Fibroblast of mammary gland (primary cell): ENCODE measurements around the gene CYP2F1.

Source experiments
- DNase-seq: peaks from one replicate; pipeline ENCODE4 v3.0.0-alpha.2; 2010; ENCODE audit warnings: low read depth
- H3K4me3 ChIP-seq: 2 replicates; pipeline ENCODE4 v1.5.1; 2011; ENCODE audit warnings: low read depth, mild to moderate bottlenecking, low read length, moderate library complexity; ENCODE audit not compliant: control insufficient read depth
- TF ChIP-seq, protein P1 (sequence below): conservative IDR thresholded peaks from 2 replicates; pipeline ENCODE4 v1.5.1; 2011; ENCODE audit warnings: low read depth, low read length, inconsistent platforms; ENCODE audit not compliant: control insufficient read depth, insufficient read depth

The CYP2F1 gene, protein sequence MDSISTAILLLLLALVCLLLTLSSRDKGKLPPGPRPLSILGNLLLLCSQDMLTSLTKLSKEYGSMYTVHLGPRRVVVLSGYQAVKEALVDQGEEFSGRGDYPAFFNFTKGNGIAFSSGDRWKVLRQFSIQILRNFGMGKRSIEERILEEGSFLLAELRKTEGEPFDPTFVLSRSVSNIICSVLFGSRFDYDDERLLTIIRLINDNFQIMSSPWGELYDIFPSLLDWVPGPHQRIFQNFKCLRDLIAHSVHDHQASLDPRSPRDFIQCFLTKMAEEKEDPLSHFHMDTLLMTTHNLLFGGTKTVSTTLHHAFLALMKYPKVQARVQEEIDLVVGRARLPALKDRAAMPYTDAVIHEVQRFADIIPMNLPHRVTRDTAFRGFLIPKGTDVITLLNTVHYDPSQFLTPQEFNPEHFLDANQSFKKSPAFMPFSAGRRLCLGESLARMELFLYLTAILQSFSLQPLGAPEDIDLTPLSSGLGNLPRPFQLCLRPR

DNA sequence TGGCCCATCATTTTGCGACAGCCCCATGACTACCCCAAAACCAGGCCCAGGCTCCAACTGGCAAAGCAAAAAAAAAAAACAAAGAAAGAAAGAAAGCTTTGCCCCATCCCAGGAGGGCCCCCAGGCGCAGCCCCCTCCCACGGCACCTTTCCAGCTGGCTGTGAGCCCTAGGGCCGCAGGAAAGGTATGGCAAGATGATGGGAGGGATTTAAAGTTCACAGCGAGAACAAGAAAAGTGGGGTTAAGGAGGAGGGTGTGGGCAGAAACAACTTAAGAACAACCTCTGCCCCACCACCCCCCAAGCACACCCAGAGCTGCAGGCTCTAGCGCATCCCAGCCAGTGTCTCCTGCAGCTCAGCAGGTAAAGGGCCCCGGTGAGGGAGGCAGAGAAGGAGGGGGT lies at the start of gene CYP2F1:
Gene CYP2F1, plus strand, starts transcription at position 301 of the 400 bp plus-strand sequence. CDS start 1,757 bp downstream, outside the sequence.
- H3K4me3 ChIP-seq, result no peak within 1 kb of the TSS
- TF ChIP-seq, protein P1, sequence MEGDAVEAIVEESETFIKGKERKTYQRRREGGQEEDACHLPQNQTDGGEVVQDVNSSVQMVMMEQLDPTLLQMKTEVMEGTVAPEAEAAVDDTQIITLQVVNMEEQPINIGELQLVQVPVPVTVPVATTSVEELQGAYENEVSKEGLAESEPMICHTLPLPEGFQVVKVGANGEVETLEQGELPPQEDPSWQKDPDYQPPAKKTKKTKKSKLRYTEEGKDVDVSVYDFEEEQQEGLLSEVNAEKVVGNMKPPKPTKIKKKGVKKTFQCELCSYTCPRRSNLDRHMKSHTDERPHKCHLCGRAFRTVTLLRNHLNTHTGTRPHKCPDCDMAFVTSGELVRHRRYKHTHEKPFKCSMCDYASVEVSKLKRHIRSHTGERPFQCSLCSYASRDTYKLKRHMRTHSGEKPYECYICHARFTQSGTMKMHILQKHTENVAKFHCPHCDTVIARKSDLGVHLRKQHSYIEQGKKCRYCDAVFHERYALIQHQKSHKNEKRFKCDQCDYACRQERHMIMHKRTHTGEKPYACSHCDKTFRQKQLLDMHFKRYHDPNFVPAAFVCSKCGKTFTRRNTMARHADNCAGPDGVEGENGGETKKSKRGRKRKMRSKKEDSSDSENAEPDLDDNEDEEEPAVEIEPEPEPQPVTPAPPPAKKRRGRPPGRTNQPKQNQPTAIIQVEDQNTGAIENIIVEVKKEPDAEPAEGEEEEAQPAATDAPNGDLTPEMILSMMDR, result no peak
- no peak for DNase-seq

DNA sequence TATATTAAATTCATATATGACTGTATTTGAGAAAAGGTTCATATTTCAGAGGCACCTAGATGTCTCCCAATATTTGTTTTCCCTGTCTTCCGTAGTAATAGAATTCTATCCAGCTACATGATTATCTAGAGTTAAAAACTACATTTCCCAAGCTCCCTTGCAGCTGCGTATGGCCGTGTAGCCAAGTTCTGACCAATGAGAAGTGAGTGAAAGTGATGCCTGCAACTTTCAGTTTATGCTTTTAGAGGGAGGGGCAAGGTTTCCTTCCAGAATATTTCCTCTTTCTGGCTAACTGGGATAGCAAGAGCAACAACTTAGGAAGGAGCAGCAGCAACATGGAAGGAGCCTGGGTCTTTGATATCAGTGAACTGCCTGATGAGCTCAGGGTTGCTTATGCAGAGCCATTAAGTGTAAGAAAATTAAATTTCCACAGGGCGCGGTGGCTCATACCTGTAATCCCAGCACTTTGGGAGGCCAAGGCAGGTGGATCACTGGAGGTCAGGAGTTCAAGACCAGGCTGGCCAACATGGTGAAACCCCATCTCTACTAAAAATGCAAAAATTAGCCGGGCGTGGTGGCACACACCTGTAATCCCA lies 49.2 kb upstream of the CYP2F1 start:
- TF ChIP-seq, protein P1, result no peak
- peak; percentile 34 for DNase-seq
- H3K4me3 ChIP-seq, result no peak overlapping the region

DNA sequence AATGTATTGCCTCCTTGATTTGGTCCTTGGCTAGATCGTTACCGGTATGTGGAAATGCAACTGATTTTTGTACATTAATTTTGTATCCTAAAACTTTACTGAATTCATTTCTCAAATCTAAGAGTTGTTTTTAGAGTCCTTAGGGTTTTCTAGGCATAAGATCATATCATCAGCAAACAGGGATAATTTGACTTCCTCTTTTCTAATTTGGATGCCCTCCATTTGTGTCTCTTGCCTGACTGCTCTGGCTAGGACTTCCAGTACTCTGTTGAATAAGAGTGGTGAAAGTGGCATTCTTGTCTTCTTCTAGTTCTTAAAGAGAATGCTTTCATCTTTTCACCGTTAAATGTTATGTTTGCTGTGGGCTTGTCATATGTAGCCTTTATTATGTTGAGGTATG lies 37.9 kb upstream of the CYP2F1 start:
- TF ChIP-seq, protein P1, result no peak
- no peak overlapping the region for H3K4me3 ChIP-seq
- no peak for DNase-seq

DNA sequence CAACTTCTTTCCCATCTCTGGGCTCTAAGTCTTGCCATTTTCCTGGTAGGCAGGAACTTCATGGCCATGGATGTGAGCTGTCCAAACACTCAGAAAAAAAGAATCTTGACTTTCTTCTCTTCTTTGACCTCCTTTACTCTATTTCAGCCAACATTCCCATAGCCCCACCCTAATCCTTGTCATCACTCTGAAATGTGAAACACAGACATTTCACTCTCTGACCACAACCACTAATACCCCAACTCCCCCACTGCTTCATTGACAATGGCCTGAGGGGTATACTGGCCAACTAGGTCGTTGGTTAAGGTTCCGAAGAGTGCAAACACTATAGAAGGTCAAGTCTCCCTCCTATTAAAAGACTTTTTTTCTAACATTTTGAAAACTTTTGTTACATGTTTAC lies 30.7 kb upstream of the CYP2F1 start:
- TF ChIP-seq, protein P1, result no peak

DNA sequence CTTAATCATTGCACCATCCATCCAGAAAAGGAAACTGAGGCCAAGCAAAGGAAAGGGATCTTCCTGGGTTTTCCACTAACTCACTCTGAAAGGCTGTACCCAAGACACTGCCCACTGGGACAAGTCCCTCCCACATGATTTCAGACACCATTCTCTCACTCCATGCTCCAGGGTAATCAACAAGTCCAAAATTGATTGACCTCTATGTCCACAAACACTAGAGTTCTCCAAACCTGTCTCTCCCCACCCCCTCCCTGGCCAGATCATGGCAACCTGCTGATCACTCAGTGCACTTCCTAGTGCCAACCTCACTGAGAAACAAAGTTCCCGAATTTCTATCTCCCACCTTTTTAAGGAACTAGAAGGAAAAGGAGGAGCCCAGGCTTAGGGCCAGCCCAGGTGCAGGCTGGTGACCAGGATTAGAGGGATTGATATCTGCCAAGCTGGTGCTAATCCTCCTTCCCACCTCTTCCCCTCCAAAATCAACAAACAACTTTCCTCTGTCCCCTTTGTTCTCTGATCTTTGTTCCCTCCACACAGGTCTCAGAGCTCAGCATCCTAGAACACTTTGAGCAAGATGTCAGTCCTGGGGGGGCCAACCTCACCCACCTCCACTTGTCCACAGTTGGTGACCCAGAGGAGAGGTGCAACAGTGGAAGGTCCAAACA lies 28.4 kb upstream of the CYP2F1 start:
- DNase-seq, result no peak
- TF ChIP-seq, protein P1, result no peak
- no peak overlapping the region for H3K4me3 ChIP-seq

More for the DNA sequence above, 30.7 kb upstream of the CYP2F1 start:
- DNase-seq, result no peak
- no peak overlapping the region for H3K4me3 ChIP-seq

DNA sequence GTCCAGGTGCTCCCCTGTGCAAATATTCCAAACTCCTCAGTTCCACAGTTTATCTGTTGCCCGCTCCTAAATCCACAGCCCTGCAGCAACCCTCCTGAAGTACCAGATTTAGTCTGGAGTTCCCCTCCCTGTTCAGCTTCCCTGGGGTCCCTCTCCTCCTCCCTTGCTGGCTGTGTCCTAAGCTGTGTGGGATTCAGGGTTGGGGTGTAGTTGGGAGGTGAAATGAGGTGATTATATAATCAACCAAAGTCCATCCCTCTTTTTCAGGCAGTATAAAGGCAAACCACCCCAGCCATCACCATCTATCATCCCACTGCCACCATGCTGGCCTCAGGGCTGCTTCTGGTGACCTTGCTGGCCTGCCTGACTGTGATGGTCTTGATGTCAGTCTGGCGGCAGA lies 26.1 kb upstream of the CYP2F1 start, which contains the start of gene CYP2A13:
Gene CYP2A13, plus strand, starts transcription at position 301 of the 400 bp plus-strand sequence. Its CDS starts 21 bp downstream, at position 322.
- no peak within 1 kb of the TSS for H3K4me3 ChIP-seq
- no peak for DNase-seq
- TF ChIP-seq, protein P1, result no peak
